Measurements from ENCODE around the gene LCE1E.

The LCE1E gene

GRCh38 chr1:152801333-152801732 lies 15.3 kb downstream of the LCE1E start:
- no peak for DNase-seq (ENCODE audit: low read depth)
- no peak overlapping the region for H3K4me3 ChIP-seq (ENCODE audit: control insufficient read depth, low read depth, low read length)
- no peak for TF ChIP-seq CTCF (IDR thresholded peaks at IDR 0.05; ENCODE audit: control insufficient read depth, insufficient read depth, low read depth, low read length, missing control alignments)

GRCh38 chr1:152806576-152806975 lies 20.5 kb downstream of the LCE1E start, which contains the start of gene LCE1C:
TSS of gene LCE1C (minus strand) at chr1:152806651. CDS start at chr1:152805478, 1,173 bp downstream.
- DNase-seq (ENCODE audit: low read depth): no peak
- no peak within 1 kb of the TSS for H3K4me3 ChIP-seq (ENCODE audit: control insufficient read depth, low read depth, low read length)
- TF ChIP-seq CTCF (IDR thresholded peaks at IDR 0.05; ENCODE audit: control insufficient read depth, insufficient read depth, low read depth, low read length, missing control alignments): no peak

GRCh38 chr1:152811050-152811449 lies 25.0 kb downstream of the LCE1E start:
- H3K4me3 ChIP-seq (ENCODE audit: control insufficient read depth, low read depth, low read length): no peak overlapping the region
- no peak for TF ChIP-seq CTCF (IDR thresholded peaks at IDR 0.05; ENCODE audit: control insufficient read depth, insufficient read depth, low read depth, low read length, missing control alignments)
- no peak for DNase-seq (ENCODE audit: low read depth)

- no peak for TF ChIP-seq CTCF (IDR thresholded peaks at IDR 0.05; ENCODE audit: control insufficient read depth, insufficient read depth, low read depth, low read length, missing control alignments)
- DNase-seq (ENCODE audit: low read depth): no peak
- H3K4me3 ChIP-seq (ENCODE audit: control insufficient read depth, low read depth, low read length): no peak within 1 kb of the TSS
These were observed 25.6 kb downstream of the LCE1E start, which contains the start of gene LCE1B for GRCh38 chr1:152811671-152812070. TSS of gene LCE1B (plus strand) at chr1:152811971. CDS start at chr1:152812447, 476 bp downstream.

GRCh38 chr1:152817309-152817708 lies 31.3 kb downstream of the LCE1E start:
- DNase-seq (ENCODE audit: low read depth): no peak
- no peak for TF ChIP-seq CTCF (IDR thresholded peaks at IDR 0.05; ENCODE audit: control insufficient read depth, insufficient read depth, low read depth, low read length, missing control alignments)
- H3K4me3 ChIP-seq (ENCODE audit: control insufficient read depth, low read depth, low read length): no peak overlapping the region

- no peak for DNase-seq (ENCODE audit: low read depth)
- no peak for TF ChIP-seq CTCF (IDR thresholded peaks at IDR 0.05; ENCODE audit: control insufficient read depth, insufficient read depth, low read depth, low read length, missing control alignments)
- no peak overlapping the region for H3K4me3 ChIP-seq (ENCODE audit: control insufficient read depth, low read depth, low read length)
These were observed 37.2 kb downstream of the LCE1E start for GRCh38 chr1:152823294-152823693.

GRCh38 chr1:152824964-152825363 lies 38.9 kb downstream of the LCE1E start:
- no peak for TF ChIP-seq CTCF (IDR thresholded peaks at IDR 0.05; ENCODE audit: control insufficient read depth, insufficient read depth, low read depth, low read length, missing control alignments)
- DNase-seq (ENCODE audit: low read depth): no peak
- H3K4me3 ChIP-seq (ENCODE audit: control insufficient read depth, low read depth, low read length): no peak overlapping the region
